Femur (tissue), 1 donor: ENCODE measurements around the gene CCDC40.
"Not testable (repeated sequence)": the region's sequence is repeated elsewhere in the genome, so short reads cannot be mapped to it uniquely, and the experiment has no call there.

Experiments
- DNase-seq: peaks from one replicate; pipeline ENCODE4 v3.0.0-alpha.2; 2017

Gene CCDC40

DNA sequence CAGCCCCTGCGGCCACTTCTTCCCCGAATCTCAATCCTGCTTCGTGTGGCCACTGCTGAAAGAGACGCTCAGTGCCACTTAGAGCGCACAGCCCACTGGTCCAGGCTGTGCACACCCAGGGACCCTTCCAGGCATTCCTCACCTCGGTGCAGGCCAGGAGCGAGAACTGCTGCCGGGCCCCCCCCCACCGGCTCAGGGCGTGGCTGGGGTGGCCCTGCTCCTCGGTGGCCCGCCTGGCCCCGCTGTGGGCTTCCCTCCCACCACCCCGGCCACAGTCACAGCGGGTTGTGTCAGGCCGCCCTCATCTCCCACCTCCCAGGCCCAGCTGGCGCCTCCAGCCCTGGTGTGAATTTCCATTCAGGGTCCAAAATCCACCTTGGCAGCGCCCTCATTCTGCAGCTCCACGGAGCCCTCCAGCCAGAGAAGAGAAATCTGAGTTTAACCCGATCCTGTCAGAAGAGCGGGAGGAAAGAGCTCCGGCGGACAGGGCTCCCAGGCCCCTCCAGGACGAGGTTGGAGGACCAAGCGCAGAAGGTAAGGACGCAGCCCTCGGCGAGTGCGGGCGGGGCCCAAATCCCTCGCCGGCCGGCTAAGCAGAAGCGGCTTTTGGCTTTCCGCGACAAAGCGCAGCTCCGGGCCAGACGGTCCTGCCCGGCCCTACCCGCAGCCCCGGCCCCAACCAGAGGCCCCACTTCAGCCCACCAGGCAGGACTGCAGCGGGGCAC lies 12.8 kb upstream of the CCDC40 start:
- DNase-seq = peak; percentile 83

- no peak for DNase-seq
Measured at GRCh38 chr17:80024206-80024972, 12.1 kb upstream of the CCDC40 start.

GRCh38 chr17:80025140-80025539 lies 11.3 kb upstream of the CCDC40 start:
- peak; percentile 78 for DNase-seq

GRCh38 chr17:80025796-80026195 lies 10.6 kb upstream of the CCDC40 start:
- DNase-seq = no peak

DNA sequence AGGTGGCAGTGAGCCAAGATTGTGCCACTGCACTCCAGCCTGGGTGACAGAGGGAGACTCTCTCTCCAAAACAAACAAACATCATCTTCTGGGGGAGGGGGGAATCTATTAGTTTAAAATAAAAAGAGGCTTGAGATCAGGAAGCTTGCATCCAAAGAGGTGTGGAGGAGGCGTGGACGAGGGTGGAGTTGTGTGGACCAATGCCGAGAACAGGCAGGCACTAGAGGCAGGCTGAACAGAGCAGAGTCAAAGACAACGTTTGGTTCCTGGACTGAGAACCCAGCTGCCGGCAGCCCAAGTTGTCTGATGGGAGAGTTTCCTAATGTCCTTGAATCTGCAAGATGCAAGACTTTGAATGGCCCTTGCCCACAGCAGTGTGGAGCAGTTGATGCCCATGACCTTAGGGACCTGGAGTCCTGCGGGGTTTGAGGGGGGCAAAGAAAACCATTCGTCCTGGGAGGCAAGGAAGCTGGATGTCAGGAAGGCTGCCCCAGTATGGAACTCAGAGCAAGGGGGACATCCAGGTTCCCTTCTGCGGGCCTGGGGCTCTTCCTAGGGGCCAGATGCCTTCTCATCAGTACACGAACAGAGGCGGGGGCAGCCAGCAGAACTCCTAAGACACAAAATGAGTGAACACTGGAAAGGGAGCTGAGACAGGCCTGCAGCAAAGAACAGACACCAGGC lies 9.9 kb upstream of the CCDC40 start:
- no peak for DNase-seq

DNA sequence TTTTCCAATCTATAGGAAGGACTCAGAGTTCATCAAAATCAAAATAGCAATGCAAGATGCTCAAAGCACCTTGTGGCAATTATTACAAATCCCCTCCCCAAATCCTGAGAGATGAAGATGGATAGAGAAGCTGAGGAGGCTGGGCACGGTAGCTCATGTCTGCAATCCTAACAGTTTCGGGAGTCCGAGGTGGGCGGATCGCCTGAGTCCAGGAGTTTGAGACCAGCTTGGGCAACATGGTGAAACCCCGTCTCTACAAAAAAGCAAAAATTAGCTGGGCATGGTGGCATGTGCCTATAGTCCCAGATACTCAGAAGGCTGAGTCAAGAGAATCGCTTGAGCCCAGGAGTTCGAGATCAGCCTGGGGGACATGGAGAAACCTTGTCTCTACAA lies 9.4 kb upstream of the CCDC40 start:
- DNase-seq = no peak

- no peak for DNase-seq
Measured at GRCh38 chr17:80028030-80028429, 8.4 kb upstream of the CCDC40 start.

DNA sequence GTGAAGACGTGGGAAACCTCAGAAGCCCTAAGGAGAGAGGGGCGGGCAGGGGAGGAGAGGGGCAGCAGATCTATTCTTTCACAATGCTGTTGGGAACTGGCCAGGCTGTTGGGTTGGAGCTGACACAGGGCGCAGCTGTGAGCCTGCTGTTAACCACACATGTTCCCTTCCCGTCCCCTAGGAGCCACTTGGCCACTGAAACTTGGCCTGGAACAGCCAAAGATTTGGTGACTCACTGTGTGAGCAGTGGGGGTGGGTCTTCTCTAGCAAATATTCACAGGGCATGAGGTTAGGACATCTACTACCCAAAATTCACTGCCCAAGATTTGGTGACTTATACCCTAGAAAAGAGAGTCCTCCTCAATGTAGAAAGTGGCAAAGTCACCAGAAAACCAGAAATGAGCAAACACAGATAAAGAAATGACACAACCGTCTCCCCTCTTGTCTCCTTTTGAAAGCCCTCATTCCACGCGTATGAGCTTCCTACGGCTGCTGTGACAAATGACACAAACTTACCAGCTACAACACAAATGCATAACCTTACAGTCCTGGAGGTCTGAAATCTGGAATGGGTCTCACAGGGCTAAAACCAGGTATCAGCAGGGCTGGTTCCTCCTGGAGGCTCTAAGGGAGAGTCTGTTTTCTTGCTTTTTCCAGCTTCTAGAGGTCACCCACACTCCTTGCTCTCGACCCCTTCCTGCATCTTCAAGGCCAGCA lies 7.0 kb upstream of the CCDC40 start:
- peak; percentile 91 for DNase-seq

DNA sequence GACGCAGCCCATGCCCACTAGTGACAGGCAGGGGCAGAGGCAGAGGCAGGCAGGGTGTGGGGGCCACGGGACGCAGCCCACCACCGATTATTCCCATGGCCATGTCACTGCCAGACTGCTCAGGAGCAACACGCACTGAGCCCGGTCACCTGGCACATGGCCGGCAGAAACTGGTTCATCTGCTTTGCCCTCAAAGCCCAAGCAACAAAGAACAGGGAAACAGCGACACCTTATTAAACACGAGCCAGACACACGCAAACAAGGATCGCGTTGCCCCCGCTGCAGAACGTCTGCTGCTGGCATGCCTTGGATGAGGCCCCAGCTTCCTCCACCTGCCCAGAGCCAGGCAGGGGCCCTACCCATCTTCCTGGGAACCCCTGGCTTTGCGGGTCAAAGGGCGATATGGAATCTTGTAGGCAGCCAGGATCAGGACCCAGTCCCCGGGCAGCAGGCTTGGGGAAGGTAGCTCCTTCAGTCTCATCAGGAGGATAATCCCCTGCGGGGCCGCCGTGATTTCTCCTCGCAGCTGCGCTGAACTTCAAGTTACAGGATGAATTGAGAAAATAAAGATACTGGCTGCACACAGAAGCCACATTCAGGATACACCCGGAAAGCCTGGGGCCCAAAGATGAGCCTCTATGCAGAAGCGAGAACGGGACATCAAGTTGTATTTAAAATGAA lies 5.6 kb upstream of the CCDC40 start:
- DNase-seq = no peak

GRCh38 chr17:80031691-80032430 lies 4.6 kb upstream of the CCDC40 start:
- DNase-seq = no peak

DNA sequence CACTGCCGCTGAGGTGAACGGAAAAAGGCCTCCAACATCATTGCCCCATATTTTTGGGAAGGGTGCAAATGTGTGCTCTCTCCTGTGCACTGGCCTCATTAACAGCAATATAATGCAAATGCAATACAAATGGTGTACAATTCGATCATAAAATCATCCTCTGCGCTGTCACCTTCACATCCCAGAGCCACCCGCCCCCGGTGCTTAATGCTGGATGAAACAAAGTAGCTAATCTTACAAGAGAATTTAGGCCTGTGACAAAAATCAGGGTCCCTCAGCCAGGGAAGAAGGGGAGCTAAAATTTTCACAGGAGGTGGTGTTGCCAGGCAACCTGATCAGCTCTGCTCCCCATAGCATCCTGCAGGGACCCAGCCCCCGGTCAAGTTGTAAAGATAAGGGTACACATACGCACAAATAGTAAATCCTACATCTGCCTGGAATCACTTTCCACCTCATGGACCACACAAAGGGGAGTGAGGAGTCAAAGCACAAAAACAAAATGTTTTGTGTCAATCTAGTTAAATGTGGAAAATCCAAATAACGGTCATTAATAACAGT lies 3.7 kb upstream of the CCDC40 start:
- DNase-seq = no peak

DNA sequence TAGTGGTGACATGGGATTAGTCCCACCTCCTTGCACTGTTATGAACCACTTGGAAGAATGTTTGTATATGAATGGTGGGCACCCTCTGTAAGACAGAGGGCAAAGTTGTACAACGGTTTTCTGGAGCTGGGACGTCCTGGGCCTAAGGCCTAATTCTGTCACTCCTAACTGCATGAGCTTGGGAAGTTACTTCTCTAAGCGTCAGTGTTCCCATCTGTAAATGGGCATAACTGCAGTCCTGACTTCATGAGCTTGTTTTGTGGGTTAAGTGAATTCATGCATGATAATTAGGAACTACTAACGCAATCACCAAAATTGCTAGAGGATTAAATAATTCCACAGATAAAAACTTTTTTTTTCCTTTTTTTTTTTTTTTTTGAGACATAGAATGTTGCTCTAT lies 2.6 kb upstream of the CCDC40 start:
- DNase-seq = no peak

- peak; percentile 61 for DNase-seq
Measured at GRCh38 chr17:80034791-80035686, 1.4 kb upstream of the CCDC40 start.

DNA sequence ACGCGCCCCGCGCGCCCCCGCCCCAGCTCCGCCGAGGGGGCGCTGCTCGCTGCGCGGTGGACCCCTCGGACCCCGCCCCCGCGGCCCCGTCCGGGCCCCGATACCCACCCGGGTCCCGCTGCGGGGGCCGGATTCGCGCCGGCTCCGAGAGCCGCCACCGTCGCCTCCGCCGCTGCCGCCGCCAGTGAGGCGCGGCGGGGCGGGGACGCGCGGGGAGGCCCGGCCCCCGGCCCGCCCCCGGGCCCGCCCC lies 830 bp upstream of the CCDC40 start, which contains the start of gene TBC1D16:
TBC1D16 (minus strand) TSS at position 186 of the 250 bp plus-strand sequence. CDS start 22,325 bp downstream, outside the sequence.
- no peak for DNase-seq

GRCh38 chr17:80036715-80037477 lies 454 bp downstream of the CCDC40 start:
- DNase-seq = peak; percentile 68

GRCh38 chr17:80043963-80044362 lies 7.5 kb downstream of the CCDC40 start:
- no peak for DNase-seq

GRCh38 chr17:80045703-80046102 lies 9.3 kb downstream of the CCDC40 start:
- no peak for DNase-seq

DNA sequence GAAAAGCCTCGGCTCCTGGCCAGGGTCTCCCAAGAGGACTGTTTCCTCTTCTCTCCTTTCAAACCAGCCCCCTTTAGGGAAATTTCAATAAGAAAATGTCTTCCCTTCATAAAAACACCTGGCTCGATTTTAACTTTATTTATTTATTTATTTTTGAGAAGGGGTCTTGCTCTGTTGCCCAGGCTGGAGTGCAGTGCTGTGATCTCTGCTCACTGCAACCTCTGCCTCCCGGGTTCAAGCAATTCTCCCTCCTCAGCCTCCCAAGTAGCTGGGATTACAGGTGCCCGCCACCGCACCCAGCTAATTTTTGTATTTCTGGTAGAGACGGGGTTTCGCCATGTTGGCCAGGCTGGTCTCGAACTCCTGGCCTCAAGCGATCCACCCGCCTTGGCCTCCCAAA lies 10.3 kb downstream of the CCDC40 start:
- DNase-seq = not testable (repeated sequence)

- DNase-seq = no peak
Measured at GRCh38 chr17:80047176-80047575, 10.7 kb downstream of the CCDC40 start.

DNA sequence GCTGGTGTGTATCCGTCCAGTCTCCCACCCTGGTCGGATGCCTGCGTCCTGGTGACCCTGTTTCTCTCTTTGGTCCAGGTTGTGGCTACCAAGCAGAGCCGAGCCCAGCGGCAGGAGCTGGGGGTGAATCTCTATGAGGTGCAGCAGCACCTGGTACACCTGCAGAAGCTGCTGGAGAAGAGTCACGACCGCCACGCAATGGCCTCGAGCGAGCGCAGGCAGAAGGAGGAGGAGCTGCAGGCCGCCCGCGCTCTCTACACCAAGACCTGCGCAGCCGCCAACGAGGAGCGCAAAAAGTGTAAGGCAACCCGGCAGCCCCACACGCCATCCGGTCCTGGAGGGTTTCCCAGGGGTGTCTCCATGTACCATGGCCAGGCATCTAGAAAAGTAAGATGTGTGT lies 13.5 kb downstream of the CCDC40 start:
- DNase-seq = no peak
